Endothelial cell of umbilical vein (primary cell): Measurements from ENCODE around the gene ERGIC1. TPM values are rescaled to one million over a fixed set of nuclear protein-coding genes. Genes with fewer than 3 reads are reported as not detected.

Source experiments
- BruUV-seq: library from RNA; stranded (reverse); fragments of 400-500 nt; replicated peaks from 2 replicates; lab custom pipeline; 2021; lab: Mats Ljungman, UMichigan
- CTCF ChIA-PET: fragments of 300-600, 350-600 bp; sonication (Branson Sonifier 250); formaldehyde crosslinking; loops from one replicate; lab custom pipeline; 2021; ENCODE audit warnings: antibody characterized with exemption, inconsistent platforms; lab: Charles Lee
- POLR2A ChIA-PET: fragments of 300-600, 350-600 bp; sonication (Branson Sonifier 250); formaldehyde crosslinking; loops from one replicate; lab custom pipeline; 2021; ENCODE audit warnings: antibody characterized with exemption, inconsistent platforms; lab: Charles Lee
- DNase-seq: peaks from one replicate; pipeline ENCODE4 v3.0.0-alpha.2; 2011; ENCODE audit warnings: low read depth, low spot score
- FAIRE-seq: peaks from 2 replicates; lab custom pipeline; 2011; peaks lifted over from hg19 to GRCh38; lab: Jason Lieb, UNC
- H2AFZ ChIP-seq: 2 replicates; pipeline ENCODE4 v1.6.0; 2012; ENCODE audit warnings: low read depth, low read length, control low read depth, inconsistent platforms
- H3K27ac ChIP-seq: 2 replicates; pipeline ENCODE4 v1.5.1; 2011; ENCODE audit warnings: low read depth, mild to moderate bottlenecking, control low read depth, low read length, moderate library complexity; ENCODE audit not compliant: insufficient read depth
- H3K27me3 ChIP-seq, 2 experiments: 2 replicates each; pipeline versions ENCODE4 v1.6.0 to v1.6.1; 2011; ENCODE audit warnings: low read length in 2 of 2, mixed read lengths in 1 of 2; ENCODE audit not compliant: control insufficient read depth in 2 of 2, insufficient read depth in 2 of 2
- H3K36me3 ChIP-seq, 2 experiments: 2 replicates in 1 of 2; 3 replicates in 1 of 2; pipeline ENCODE4 v1.5.1; 2011; ENCODE audit warnings: low read length in 2 of 2, mild to moderate bottlenecking in 1 of 2, moderate library complexity in 1 of 2; ENCODE audit not compliant: control insufficient read depth in 2 of 2, insufficient read depth in 2 of 2; ENCODE audit errors: extremely low read depth in 1 of 2
- H3K4me1 ChIP-seq: 3 replicates; pipeline ENCODE4 v1.5.1; 2011; ENCODE audit warnings: mild to moderate bottlenecking, low read length; ENCODE audit not compliant: control insufficient read depth, insufficient read depth; ENCODE audit errors: extremely low read depth
- H3K4me2 ChIP-seq: 2 replicates; pipeline ENCODE4 v1.6.1; 2011; ENCODE audit warnings: low read length, control low read depth, mixed read lengths; ENCODE audit not compliant: insufficient read depth
- H3K4me3 ChIP-seq, 3 experiments: fragments of 200-600 bp in 1 of 3; sonication (generic), shearing (Covaris generic) in 1 of 3; replicated peaks in 1 of 3; 2 replicates each; pipeline ENCODE4 v1.5.1; 2011 to 2016; ENCODE audit warnings: control low read depth in 3 of 3, low read length in 3 of 3, mild to moderate bottlenecking in 2 of 3, inconsistent platforms in 1 of 3, low read depth in 1 of 3, moderate library complexity in 1 of 3; ENCODE audit not compliant: insufficient read depth in 1 of 3
- H3K79me2 ChIP-seq: 2 replicates; pipeline ENCODE4 v1.6.0; 2012; ENCODE audit warnings: low read length, inconsistent platforms; ENCODE audit not compliant: control insufficient read depth, insufficient read depth
- H3K9ac ChIP-seq: replicated peaks from 2 replicates; pipeline ENCODE3; 2011; ENCODE audit warnings: low read length, control low read depth; ENCODE audit not compliant: insufficient read depth; ENCODE audit errors: extremely low read depth
- H3K9me1 ChIP-seq: replicated peaks from 3 replicates; pipeline ENCODE4 v1.6.0; 2011; ENCODE audit warnings: mild to moderate bottlenecking, low read length; ENCODE audit not compliant: control insufficient read depth, insufficient read depth; ENCODE audit errors: extremely low read depth
- H3K9me3 ChIP-seq: replicated peaks from 2 replicates; pipeline ENCODE4 v1.5.1; 2012; ENCODE audit warnings: low read length, inconsistent platforms; ENCODE audit not compliant: control insufficient read depth, insufficient read depth
- H4K20me1 ChIP-seq: replicated peaks from 2 replicates; pipeline ENCODE3; 2011; ENCODE audit warnings: mild to moderate bottlenecking, low read length; ENCODE audit not compliant: control insufficient read depth, insufficient read depth; ENCODE audit errors: extremely low read depth
- CTCF ChIP-seq, 2 donors: IDR thresholded peaks; 1 replicate in 1 of 2; 2 replicates in 1 of 2; pipeline ENCODE4 v1.5.1; 2011; ENCODE audit warnings: low read length in 2 of 2, mild to moderate bottlenecking in 2 of 2, moderate library complexity in 2 of 2, control low read depth in 1 of 2, inconsistent platforms in 1 of 2, low read depth in 1 of 2; ENCODE audit not compliant: insufficient read depth in 1 of 2; ENCODE audit errors: extremely low read depth in 1 of 2
- EZH2 ChIP-seq: IDR thresholded peaks from 2 replicates; pipeline ENCODE4 v1.6.1; 2012; ENCODE audit warnings: borderline replicate concordance, low read depth, mild to moderate bottlenecking, moderate library complexity, low read length, inconsistent platforms; ENCODE audit not compliant: severe bottlenecking
- FOS ChIP-seq: IDR thresholded peaks from 2 replicates; pipeline ENCODE4 v1.6.1; 2011; ENCODE audit warnings: mild to moderate bottlenecking, low read length, moderate library complexity, borderline replicate concordance; ENCODE audit not compliant: insufficient read depth
- GATA2 ChIP-seq: IDR thresholded peaks from 2 replicates; pipeline ENCODE4 v1.7.0; 2011; ENCODE audit warnings: low read depth, mild to moderate bottlenecking, moderate library complexity, mixed read lengths, low read length; ENCODE audit not compliant: insufficient read length, insufficient read depth
- JUN ChIP-seq: IDR thresholded peaks from 2 replicates; pipeline ENCODE4 v1.6.1; 2011; ENCODE audit warnings: borderline replicate concordance, low read depth; ENCODE audit not compliant: insufficient read length, insufficient read depth
- MAX ChIP-seq: IDR thresholded peaks from 2 replicates; pipeline ENCODE4 v1.6.1; 2011; ENCODE audit not compliant: insufficient read depth, insufficient read length
- MYC ChIP-seq: IDR thresholded peaks from one replicate; pipeline ENCODE4 v1.6.1; 2011; ENCODE audit warnings: mild to moderate bottlenecking, low read depth, low read length
- POLR2A ChIP-seq: IDR thresholded peaks from 2 replicates; pipeline ENCODE4 v1.6.1; 2012; ENCODE audit warnings: low read depth, mild to moderate bottlenecking, control low read depth, low read length
- POLR2AphosphoS5 ChIP-seq: IDR thresholded peaks from 2 replicates; pipeline ENCODE4 v1.6.1; 2012; ENCODE audit warnings: low read depth, mild to moderate bottlenecking, control low read depth, low read length, moderate library complexity; ENCODE audit not compliant: insufficient read depth
- dilution Hi-C: fragments of 300-500 bp; cut with MboI; formaldehyde crosslinking; loops from one replicate; pipeline ENCODE4 v1.15.0; 2019; ENCODE audit warnings: low sequenced_read_pairs; ENCODE audit not compliant: extremely low pct_ligation_motif_present
- intact Hi-C: fragments of 100-400 bp; cut with micrococcal nuclease; formaldehyde crosslinking; loops from one replicate; pipeline ENCODE4 v1.10.0; 2022
- polyA plus RNA-seq, 4 experiments: library from polyadenylated mRNA; depleted of rRNA in 3 of 4; stranded (reverse) in 3 of 4; unstranded in 1 of 4; fragments of >200 nt; gene quantifications; 2 replicates each; pipeline versions ENCODE4 v1.2.1 to v1.2.3, GENCODE V29; 2011 to 2012; ENCODE audit warnings: missing spikeins in 1 of 4
- total RNA-seq: library from RNA; stranded (reverse); gene quantifications from 2 replicates; pipeline ENCODE4 v1.2.3, GENCODE V29; 2021

The ERGIC1 gene
- total and polyA plus RNA-seq, 2 donors (not counting 3 experiments of a cell fraction or from before 2014, with no cell fraction given), result 105 to 109 TPM

- POLR2A ChIA-PET, result interaction anchor here (1.2 to 1.6 kb wide), 2 partner anchors 26 to 40 kb away, joined by 4 to 15 read pairs; partner anchors contain the start of gene DUSP1
- no peak for TF ChIP-seq CTCF (IDR thresholded peaks at IDR 0.05; ENCODE audit: extremely low read depth in 1 of 2, insufficient read depth in 1 of 2, low read depth in 1 of 2, low read length in 2 of 2)
- TF ChIP-seq MYC, result no peak
- TF ChIP-seq FOS, result no peak
- TF ChIP-seq POLR2AphosphoS5, result no peak
- TF ChIP-seq JUN, result no peak
- TF ChIP-seq GATA2, result no peak
- no peak for TF ChIP-seq EZH2
- no peak for TF ChIP-seq MAX
- no peak for TF ChIP-seq POLR2A
- Histone ChIP-seq H3K4me3 (no peak overlapping the region), H3K4me1 (peaks cover 57% of the 10 kb centered on the region), H2AFZ (no peak overlapping the region), H3K9me1 (no peaks in the 10 kb centered on the region), H3K9me3 (no peaks in the 10 kb centered on the region), H3K4me2 (peak overlapping the region; percentile 50), H3K27me3 (no peaks in the 10 kb centered on the region), H3K36me3 (no peaks in the 10 kb centered on the region), H3K79me2 (no peaks in the 10 kb centered on the region), H3K9ac (peak overlapping the region; percentile 32), H4K20me1 (no peaks in the 10 kb centered on the region), H3K27ac (peak overlapping the region; percentile 77)
- intact Hi-C loops, result loop anchor here (1.0 kb wide), 1 partner anchor 10 kb away; no protein-coding TSS in a partner anchor
- no peak for DNase-seq
- CTCF ChIA-PET, result interaction anchor here (1.2 to 2.1 kb wide), 6 partner anchors 10 to 83 kb away, joined by 3 to 21 read pairs (median 4); partner anchors contain the start of gene DUSP1
- BruUV-seq, result TSS peak; percentile 69
- dilution Hi-C loops, result no loop called here
- no peak for FAIRE-seq
These were observed 36.3 kb upstream of the ERGIC1 start for GRCh38 chr5:172797771-172798191.
